Stimulated activated naive CD4-positive, alpha-beta T cell (primary cell): ENCODE measurements around the gene CACNA1S.

Experiments
- DNase-seq, 6 experiments: peaks; one replicate each; lab custom pipeline; 2025; lab: John Stamatoyannopoulos, UW

Gene CACNA1S

GRCh38 chr1:201093561-201093960 lies 18.7 kb downstream of the CACNA1S start:
- DNase-seq, result no peak

GRCh38 chr1:201092738-201093137 lies 19.5 kb downstream of the CACNA1S start:
- DNase-seq, result no peak

- DNase-seq, result no peak
Observed at GRCh38 chr1:201091256-201091655, 21.0 kb downstream of the CACNA1S start.

- DNase-seq, result no peak
Observed at GRCh38 chr1:201090541-201090940, 21.7 kb downstream of the CACNA1S start.

- no peak for DNase-seq
Observed at GRCh38 chr1:201089596-201089995, 22.6 kb downstream of the CACNA1S start.

GRCh38 chr1:201088901-201089525 lies 23.2 kb downstream of the CACNA1S start:
- no peak for DNase-seq

GRCh38 chr1:201088395-201088794 lies 23.8 kb downstream of the CACNA1S start:
- no peak for DNase-seq

GRCh38 chr1:201085902-201086735 lies 26.1 kb downstream of the CACNA1S start:
- peak in 3 of 6 experiments; percentile 14 to 34 (median 15) for DNase-seq

GRCh38 chr1:201084295-201084694 lies 27.9 kb downstream of the CACNA1S start:
- no peak for DNase-seq

- DNase-seq, result no peak
Observed at GRCh38 chr1:201083741-201084140, 28.5 kb downstream of the CACNA1S start.

GRCh38 chr1:201080135-201080534 lies 32.1 kb downstream of the CACNA1S start:
- no peak for DNase-seq

GRCh38 chr1:201077736-201078135 lies 34.5 kb downstream of the CACNA1S start:
- no peak for DNase-seq

GRCh38 chr1:201077116-201077515 lies 35.1 kb downstream of the CACNA1S start:
- no peak for DNase-seq

GRCh38 chr1:201076092-201076491 lies 36.1 kb downstream of the CACNA1S start:
- DNase-seq, result no peak

GRCh38 chr1:201074018-201074417 lies 38.2 kb downstream of the CACNA1S start:
- no peak for DNase-seq

GRCh38 chr1:201072922-201073321 lies 39.3 kb downstream of the CACNA1S start:
- no peak for DNase-seq

GRCh38 chr1:201072149-201072548 lies 40.1 kb downstream of the CACNA1S start:
- no peak for DNase-seq

- no peak for DNase-seq
Observed at GRCh38 chr1:201069636-201070035, 42.6 kb downstream of the CACNA1S start.

GRCh38 chr1:201068976-201069375 lies 43.2 kb downstream of the CACNA1S start:
- no peak for DNase-seq

- DNase-seq, result no peak
Observed at GRCh38 chr1:201066986-201067385, 45.2 kb downstream of the CACNA1S start.

- no peak for DNase-seq
Observed at GRCh38 chr1:201065686-201066085, 46.5 kb downstream of the CACNA1S start.

GRCh38 chr1:201064806-201065205 lies 47.4 kb downstream of the CACNA1S start:
- DNase-seq, result no peak

- DNase-seq, result no peak
Observed at GRCh38 chr1:201063145-201063544, 49.1 kb downstream of the CACNA1S start.
